GM12891 (cell line): ENCODE results near the gene L1CAM.

Experiments
- POLR2A ChIP-seq: IDR thresholded peaks from 2 replicates; pipeline ENCODE4 v1.6.1; 2011; ENCODE audit warnings: low read depth, low read length, control low read depth
- POLR2AphosphoS5 ChIP-seq: IDR thresholded peaks from 2 replicates; pipeline ENCODE4 v1.6.1; 2011; ENCODE audit warnings: low read depth, low read length, control low read depth

DNA sequence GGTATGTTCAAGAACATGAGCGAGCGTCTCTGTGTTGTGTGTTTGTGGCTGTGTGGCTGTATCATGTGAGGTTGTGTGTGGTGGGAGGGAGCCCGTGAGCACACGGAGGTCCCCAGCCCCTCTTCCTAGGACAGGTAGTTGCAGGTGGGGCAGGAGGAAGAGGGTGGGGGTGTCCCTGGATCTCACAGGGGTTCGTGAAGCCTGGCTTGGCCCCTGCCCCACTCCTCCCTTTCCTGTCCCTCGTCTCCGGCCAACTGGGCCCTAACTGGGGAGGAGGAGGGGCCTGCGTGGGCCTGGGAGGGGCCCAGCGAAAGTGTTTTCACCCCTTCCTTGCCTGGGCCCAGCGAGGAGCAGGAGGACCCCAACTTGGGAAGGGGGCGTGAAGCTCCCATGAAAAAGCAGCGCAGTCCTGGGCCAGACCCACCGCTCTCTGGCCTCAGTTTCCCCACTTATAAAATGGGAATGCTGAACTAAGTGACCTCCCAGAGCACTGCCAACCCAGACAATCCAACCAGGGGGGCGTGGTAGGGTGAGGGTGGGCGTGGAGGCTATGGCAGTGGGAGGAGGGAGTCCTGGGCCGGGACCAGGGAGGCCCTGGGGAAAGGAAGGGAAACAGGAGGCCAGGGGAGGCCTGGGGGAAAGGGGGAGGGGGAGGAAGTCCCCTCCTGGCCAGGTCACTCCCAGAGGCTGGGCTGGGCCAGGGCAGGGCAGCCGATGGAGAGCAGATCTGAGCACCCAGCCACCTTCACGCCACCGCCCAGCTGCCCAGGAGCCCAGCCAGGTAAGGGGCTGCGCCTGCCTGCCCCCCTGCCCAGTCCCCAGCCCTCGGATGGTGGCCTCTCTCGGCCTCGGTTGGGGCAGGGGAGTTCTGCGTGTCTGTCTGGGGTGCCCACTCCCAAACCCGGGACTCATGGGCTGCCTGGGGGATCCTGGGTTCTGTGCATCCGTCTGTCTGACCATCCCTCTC, 18.3 kb upstream of the L1CAM start, which contains the start of gene AVPR2:
- TF ChIP-seq POLR2AphosphoS5, result no peak
- no peak for TF ChIP-seq POLR2A
